ENCODE measurements around the gene ADAP1.

ADAP1 gene

GRCh38 chr7:919924-920341, 34.5 kb downstream of the ADAP1 start:
- Histone ChIP-seq H3K9me3 (ENCODE audit: low read length) (no peaks in the 10 kb centered on the region), H3K27me3 (ENCODE audit: insufficient read depth, low read length) (peaks cover 14% of the 10 kb centered on the region), H3K4me1 (ENCODE audit: insufficient read depth, low read length) (peaks cover 26% of the 10 kb centered on the region), H3K36me3 (ENCODE audit: insufficient read depth, low read length) (no peaks in the 10 kb centered on the region), H3K4me3 (ENCODE audit: low read length) (no peak overlapping the region), H2AFZ (ENCODE audit: low read depth, low read length) (no peak overlapping the region)

- H3K36me3 ChIP-seq (ENCODE audit: insufficient read depth, low read length): no peaks in the 10 kb centered on the region
- no peak overlapping the region for H2AFZ ChIP-seq (ENCODE audit: low read depth, low read length)
- H3K9me3 ChIP-seq (ENCODE audit: low read length): no peaks in the 10 kb centered on the region
- peaks cover 26% of the 10 kb centered on the region for H3K4me1 ChIP-seq (ENCODE audit: insufficient read depth, low read length)
- peaks cover 15% of the 10 kb centered on the region for H3K27me3 ChIP-seq (ENCODE audit: insufficient read depth, low read length)
- H3K4me3 ChIP-seq (ENCODE audit: low read length): no peak overlapping the region
These were observed 35.4 kb downstream of the ADAP1 start for GRCh38 chr7:919114-919442.

GRCh38 chr7:918441-919113, 35.9 kb downstream of the ADAP1 start:
- Histone ChIP-seq H3K27me3 (ENCODE audit: insufficient read depth, low read length) (peaks cover 14% of the 10 kb centered on the region), H3K4me1 (ENCODE audit: insufficient read depth, low read length) (peaks cover 26% of the 10 kb centered on the region), H3K36me3 (ENCODE audit: insufficient read depth, low read length) (no peaks in the 10 kb centered on the region), H2AFZ (ENCODE audit: low read depth, low read length) (no peak overlapping the region), H3K9me3 (ENCODE audit: low read length) (no peaks in the 10 kb centered on the region), H3K4me3 (ENCODE audit: low read length) (no peak overlapping the region)

GRCh38 chr7:918118-918425, 36.4 kb downstream of the ADAP1 start:
- H2AFZ ChIP-seq (ENCODE audit: low read depth, low read length): no peak overlapping the region
- no peaks in the 10 kb centered on the region for H3K36me3 ChIP-seq (ENCODE audit: insufficient read depth, low read length)

GRCh38 chr7:917255-918117, 37.0 kb downstream of the ADAP1 start:
- Histone ChIP-seq H2AFZ (ENCODE audit: low read depth, low read length) (no peak overlapping the region), H3K4me1 (ENCODE audit: insufficient read depth, low read length) (peaks cover 20% of the 10 kb centered on the region), H3K36me3 (ENCODE audit: insufficient read depth, low read length) (no peaks in the 10 kb centered on the region), H3K27me3 (ENCODE audit: insufficient read depth, low read length) (peaks cover 8% of the 10 kb centered on the region), H3K4me3 (ENCODE audit: low read length) (no peak overlapping the region), H3K9me3 (ENCODE audit: low read length) (no peaks in the 10 kb centered on the region)

More at GRCh38 chr7:918118-918425, 36.4 kb downstream of the ADAP1 start:
- H3K4me3 ChIP-seq (ENCODE audit: low read length): no peak overlapping the region
- no peaks in the 10 kb centered on the region for H3K9me3 ChIP-seq (ENCODE audit: low read length)
- H3K4me1 ChIP-seq (ENCODE audit: insufficient read depth, low read length): peaks cover 23% of the 10 kb centered on the region
- peaks cover 8% of the 10 kb centered on the region for H3K27me3 ChIP-seq (ENCODE audit: insufficient read depth, low read length)

GRCh38 chr7:916291-916941, 38.1 kb downstream of the ADAP1 start:
- H3K4me3 ChIP-seq (ENCODE audit: low read length): no peak overlapping the region
- peaks cover 18% of the 10 kb centered on the region for H3K4me1 ChIP-seq (ENCODE audit: insufficient read depth, low read length)
- no peak overlapping the region for H2AFZ ChIP-seq (ENCODE audit: low read depth, low read length)
- no peaks in the 10 kb centered on the region for H3K9me3 ChIP-seq (ENCODE audit: low read length)
- H3K36me3 ChIP-seq (ENCODE audit: insufficient read depth, low read length): no peaks in the 10 kb centered on the region
- peaks cover 5% of the 10 kb centered on the region for H3K27me3 ChIP-seq (ENCODE audit: insufficient read depth, low read length)

- H3K4me3 ChIP-seq (ENCODE audit: low read length): no peak overlapping the region
- H3K36me3 ChIP-seq (ENCODE audit: insufficient read depth, low read length): no peaks in the 10 kb centered on the region
- peaks cover 18% of the 10 kb centered on the region for H3K4me1 ChIP-seq (ENCODE audit: insufficient read depth, low read length)
- no peak overlapping the region for H2AFZ ChIP-seq (ENCODE audit: low read depth, low read length)
- no peaks in the 10 kb centered on the region for H3K9me3 ChIP-seq (ENCODE audit: low read length)
- H3K27me3 ChIP-seq (ENCODE audit: insufficient read depth, low read length): peaks cover 10% of the 10 kb centered on the region
These were observed 38.9 kb downstream of the ADAP1 start for GRCh38 chr7:915291-916218.

- Histone ChIP-seq H3K27me3 (ENCODE audit: insufficient read depth, low read length) (peaks cover 15% of the 10 kb centered on the region), H3K9me3 (ENCODE audit: low read length) (no peaks in the 10 kb centered on the region), H3K4me1 (ENCODE audit: insufficient read depth, low read length) (peaks cover 18% of the 10 kb centered on the region), H3K4me3 (ENCODE audit: low read length) (no peak overlapping the region), H3K36me3 (ENCODE audit: insufficient read depth, low read length) (no peaks in the 10 kb centered on the region), H2AFZ (ENCODE audit: low read depth, low read length) (no peak overlapping the region)
These were observed 39.8 kb downstream of the ADAP1 start for GRCh38 chr7:914521-915194.

GRCh38 chr7:913736-914520, 40.6 kb downstream of the ADAP1 start:
- no peaks in the 10 kb centered on the region for H3K9me3 ChIP-seq (ENCODE audit: low read length)
- peaks cover 18% of the 10 kb centered on the region for H3K4me1 ChIP-seq (ENCODE audit: insufficient read depth, low read length)
- H3K27me3 ChIP-seq (ENCODE audit: insufficient read depth, low read length): peaks cover 20% of the 10 kb centered on the region

GRCh38 chr7:911791-912480, 42.5 kb downstream of the ADAP1 start:
- Histone ChIP-seq H3K9me3 (ENCODE audit: low read length) (no peaks in the 10 kb centered on the region), H3K4me3 (ENCODE audit: low read length) (no peak overlapping the region), H3K4me1 (ENCODE audit: insufficient read depth, low read length) (peaks cover 18% of the 10 kb centered on the region), H3K36me3 (ENCODE audit: insufficient read depth, low read length) (no peaks in the 10 kb centered on the region), H3K27me3 (ENCODE audit: insufficient read depth, low read length) (peaks cover 24% of the 10 kb centered on the region), H2AFZ (ENCODE audit: low read depth, low read length) (no peak overlapping the region)

More at GRCh38 chr7:913736-914520, 40.6 kb downstream of the ADAP1 start:
- Histone ChIP-seq H3K36me3 (ENCODE audit: insufficient read depth, low read length) (no peaks in the 10 kb centered on the region), H3K4me3 (ENCODE audit: low read length) (no peak overlapping the region), H2AFZ (ENCODE audit: low read depth, low read length) (no peak overlapping the region)

- H2AFZ ChIP-seq (ENCODE audit: low read depth, low read length): no peak overlapping the region
- H3K4me1 ChIP-seq (ENCODE audit: insufficient read depth, low read length): peaks cover 10% of the 10 kb centered on the region
These were observed 43.5 kb downstream of the ADAP1 start for GRCh38 chr7:910931-911431.

More at GRCh38 chr7:910931-911431, 43.5 kb downstream of the ADAP1 start:
- no peaks in the 10 kb centered on the region for H3K36me3 ChIP-seq (ENCODE audit: insufficient read depth, low read length)
- no peaks in the 10 kb centered on the region for H3K9me3 ChIP-seq (ENCODE audit: low read length)
- no peak overlapping the region for H3K4me3 ChIP-seq (ENCODE audit: low read length)
- peaks cover 24% of the 10 kb centered on the region for H3K27me3 ChIP-seq (ENCODE audit: insufficient read depth, low read length)

Measured in neuron (in vitro differentiated cells).